ENCODE data around the gene UBE2N. TPM values are rescaled to one million over a fixed set of nuclear protein-coding genes. Genes with fewer than 3 reads are reported as not detected.

Gene UBE2N, protein sequence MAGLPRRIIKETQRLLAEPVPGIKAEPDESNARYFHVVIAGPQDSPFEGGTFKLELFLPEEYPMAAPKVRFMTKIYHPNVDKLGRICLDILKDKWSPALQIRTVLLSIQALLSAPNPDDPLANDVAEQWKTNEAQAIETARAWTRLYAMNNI
- 184 TPM for polyA plus RNA-seq (2012; ENCODE audit: insufficient read depth, insufficient read length, low read depth)

DNA sequence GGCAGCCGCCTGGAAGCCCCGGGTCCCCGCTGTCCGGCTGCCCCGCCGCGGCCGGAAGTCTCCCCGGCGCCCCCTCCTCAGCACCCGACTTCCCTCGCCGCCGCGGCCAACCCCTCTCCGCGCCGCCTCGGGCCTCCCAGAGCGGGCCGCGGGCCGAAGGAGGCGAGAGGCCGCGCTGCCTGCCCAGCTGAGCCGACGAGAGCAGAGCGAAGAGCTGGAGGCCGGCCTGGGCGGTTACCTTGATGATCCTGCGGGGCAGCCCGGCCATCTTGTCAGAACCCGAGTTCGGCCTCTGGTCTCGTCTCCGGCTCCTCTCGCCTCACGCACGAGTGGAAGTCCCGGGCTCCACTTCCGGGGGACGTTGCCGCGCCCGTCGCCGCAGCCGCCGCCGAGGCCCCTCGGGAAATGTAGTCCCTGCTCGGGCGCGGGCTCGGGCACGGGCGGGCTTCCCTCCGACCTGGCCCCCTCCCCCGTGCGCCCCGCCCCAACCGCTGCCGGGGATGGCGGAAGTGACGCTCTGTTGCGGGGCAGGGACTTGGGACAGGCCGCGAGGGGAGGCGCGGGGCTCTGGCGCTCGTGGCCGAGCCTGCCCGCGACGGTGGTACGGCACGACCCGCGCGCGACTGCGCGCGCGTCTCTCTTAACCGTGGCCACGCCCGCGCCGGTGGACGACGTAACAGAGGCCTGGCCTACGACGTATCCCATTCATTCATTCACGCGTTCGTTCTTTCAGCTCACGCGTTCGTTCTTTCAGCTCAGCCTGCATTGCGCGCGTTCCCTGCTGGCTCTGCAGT lies at the start of gene UBE2N:
UBE2N (minus strand) TSS at position 331 of the 794 bp plus-strand sequence; CDS start at position 268, 63 bp downstream.
- peak; percentile 99 for DNase-seq
- no peaks in the 10 kb centered on the region for H3K9me3 ChIP-seq
- peaks cover 8% of the 10 kb centered on the region for H3K36me3 ChIP-seq
- H3K4me3 ChIP-seq (ENCODE audit: low read depth, low read length): peak within 1 kb of the TSS; percentile 97
- no peaks in the 10 kb centered on the region; the same call in 1 of the 2 replicates for H3K4me1 ChIP-seq
- TF ChIP-seq, protein P1, sequence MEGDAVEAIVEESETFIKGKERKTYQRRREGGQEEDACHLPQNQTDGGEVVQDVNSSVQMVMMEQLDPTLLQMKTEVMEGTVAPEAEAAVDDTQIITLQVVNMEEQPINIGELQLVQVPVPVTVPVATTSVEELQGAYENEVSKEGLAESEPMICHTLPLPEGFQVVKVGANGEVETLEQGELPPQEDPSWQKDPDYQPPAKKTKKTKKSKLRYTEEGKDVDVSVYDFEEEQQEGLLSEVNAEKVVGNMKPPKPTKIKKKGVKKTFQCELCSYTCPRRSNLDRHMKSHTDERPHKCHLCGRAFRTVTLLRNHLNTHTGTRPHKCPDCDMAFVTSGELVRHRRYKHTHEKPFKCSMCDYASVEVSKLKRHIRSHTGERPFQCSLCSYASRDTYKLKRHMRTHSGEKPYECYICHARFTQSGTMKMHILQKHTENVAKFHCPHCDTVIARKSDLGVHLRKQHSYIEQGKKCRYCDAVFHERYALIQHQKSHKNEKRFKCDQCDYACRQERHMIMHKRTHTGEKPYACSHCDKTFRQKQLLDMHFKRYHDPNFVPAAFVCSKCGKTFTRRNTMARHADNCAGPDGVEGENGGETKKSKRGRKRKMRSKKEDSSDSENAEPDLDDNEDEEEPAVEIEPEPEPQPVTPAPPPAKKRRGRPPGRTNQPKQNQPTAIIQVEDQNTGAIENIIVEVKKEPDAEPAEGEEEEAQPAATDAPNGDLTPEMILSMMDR (IDR thresholded peaks at IDR 0.05; ENCODE audit: low read depth, low read length): no peak
- no peaks in the 10 kb centered on the region for H3K27me3 ChIP-seq

- Histone ChIP-seq H3K4me1 (no peaks in the 10 kb centered on the region), H3K27me3 (no peaks in the 10 kb centered on the region), H3K9me3 (no peaks in the 10 kb centered on the region), H3K36me3 (peaks cover 73% of the 10 kb centered on the region), H3K4me3 (ENCODE audit: low read depth, low read length) (no peak overlapping the region)
- TF ChIP-seq, protein P1 (IDR thresholded peaks at IDR 0.05; ENCODE audit: low read depth, low read length): no peak
- no peak for DNase-seq
These were observed 42.7 kb upstream of the UBE2N start for GRCh38 chr12:93484315-93484981.

- no peaks in the 10 kb centered on the region for H3K4me1 ChIP-seq
- no peak overlapping the region for H3K4me3 ChIP-seq (ENCODE audit: low read depth, low read length)
- TF ChIP-seq, protein P1 (IDR thresholded peaks at IDR 0.05; ENCODE audit: low read depth, low read length): no peak
- H3K9me3 ChIP-seq: no peaks in the 10 kb centered on the region
- no peak for DNase-seq
- peaks cover 70% of the 10 kb centered on the region for H3K36me3 ChIP-seq
- no peaks in the 10 kb centered on the region for H3K27me3 ChIP-seq
These were observed 41.5 kb upstream of the UBE2N start for GRCh38 chr12:93483151-93483807.

DNA sequence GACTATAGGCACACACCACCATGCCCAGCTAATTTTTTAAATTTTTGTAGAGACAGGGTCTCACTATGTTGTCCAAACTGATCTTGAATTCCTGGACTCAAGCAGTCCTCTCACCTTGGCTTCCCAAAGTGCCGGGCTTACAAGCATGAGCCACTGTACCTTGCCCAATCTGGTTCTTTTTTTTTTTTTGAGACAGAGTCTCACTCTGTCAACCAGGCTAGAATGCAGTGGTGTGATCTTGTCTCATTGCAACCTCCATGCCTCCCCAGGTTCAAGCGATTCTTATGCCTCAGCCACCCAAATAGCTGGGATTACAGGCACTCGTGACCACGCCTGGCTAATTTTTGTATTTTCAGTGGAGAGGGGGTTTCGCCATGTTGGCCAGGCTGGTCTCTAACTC lies 41.0 kb upstream of the UBE2N start:
- H3K4me3 ChIP-seq (ENCODE audit: low read depth, low read length): no peak overlapping the region
- H3K36me3 ChIP-seq: peaks cover 70% of the 10 kb centered on the region
- TF ChIP-seq, protein P1 (IDR thresholded peaks at IDR 0.05; ENCODE audit: low read depth, low read length): no peak
- no peaks in the 10 kb centered on the region for H3K9me3 ChIP-seq
- H3K4me1 ChIP-seq: no peaks in the 10 kb centered on the region
- no peaks in the 10 kb centered on the region for H3K27me3 ChIP-seq
- DNase-seq: no peak

- TF ChIP-seq, protein P1 (IDR thresholded peaks at IDR 0.05; ENCODE audit: low read depth, low read length): no peak
- H3K36me3 ChIP-seq: peaks cover 54% of the 10 kb centered on the region
These were observed 34.8 kb upstream of the UBE2N start for GRCh38 chr12:93476555-93476954.

More at GRCh38 chr12:93476555-93476954, 34.8 kb upstream of the UBE2N start:
- no peak for DNase-seq
- Histone ChIP-seq H3K27me3 (no peaks in the 10 kb centered on the region), H3K4me1 (no peaks in the 10 kb centered on the region), H3K4me3 (ENCODE audit: low read depth, low read length) (no peak overlapping the region), H3K9me3 (no peaks in the 10 kb centered on the region)

Data from BE2C (cell line).